GM12878 (cell line): ENCODE measurements around the gene GRK5. TPM values are rescaled to one million over a fixed set of nuclear protein-coding genes. Genes with fewer than 3 reads are reported as not detected.

Experiments
- BCL11A ChIP-seq: IDR thresholded peaks from 2 replicates; pipeline ENCODE4 v1.6.1; 2011; ENCODE audit warnings: low read depth, low read length
- CREB1 ChIP-seq: IDR thresholded peaks from 2 replicates; pipeline ENCODE4 v1.6.1; 2012; ENCODE audit warnings: low read depth, mild to moderate bottlenecking, inconsistent platforms
- EED ChIP-seq: sonication (generic); IDR thresholded peaks from 2 replicates; pipeline ENCODE4 v1.6.1; 2016; ENCODE audit warnings: antibody characterized with exemption, low read depth
- HCFC1 ChIP-seq: fragments of 150-350 bp; IDR thresholded peaks from 2 replicates; pipeline ENCODE4 v1.6.1; 2014; ENCODE audit warnings: low read length
- IRF4 ChIP-seq: IDR thresholded peaks from 2 replicates; pipeline ENCODE4 v1.6.1; 2011; ENCODE audit warnings: low read depth, low read length
- LARP7 ChIP-seq: fragments of 450-650 bp; IDR thresholded peaks from 2 replicates; pipeline ENCODE4 v1.6.1; 2017; ENCODE audit warnings: mild to moderate bottlenecking
- MEF2B ChIP-seq: fragments of 450-650 bp; IDR thresholded peaks from 2 replicates; pipeline ENCODE4 v1.6.1; 2018; ENCODE audit warnings: mild to moderate bottlenecking, moderate library complexity; ENCODE audit not compliant: partially characterized antibody, poor library complexity, severe bottlenecking
- MYC ChIP-seq: IDR thresholded peaks from 2 replicates; pipeline ENCODE4 v1.6.1; 2011; ENCODE audit warnings: mild to moderate bottlenecking, low read length, moderate library complexity, inconsistent platforms; ENCODE audit not compliant: insufficient read depth, insufficient replicate concordance, insufficient read length, severe bottlenecking
- NBN ChIP-seq: fragments of 450-650 bp; IDR thresholded peaks from 2 replicates; pipeline ENCODE4 v1.6.1; 2016
- RAD51 ChIP-seq: fragments of 450-650 bp; IDR thresholded peaks from 2 replicates; pipeline ENCODE4 v1.6.1; 2016; ENCODE audit warnings: moderate library complexity, mild to moderate bottlenecking, inconsistent platforms
- RBBP5 ChIP-seq: fragments of 200-600 bp; sonication (generic); conservative IDR thresholded peaks from 2 replicates; pipeline ENCODE4 v1.6.1; 2016
- RELA ChIP-seq: fragments of 450-650 bp; IDR thresholded peaks from 2 replicates; pipeline ENCODE4 v1.8.0; 2014; ENCODE audit warnings: borderline replicate concordance; ENCODE audit not compliant: partially characterized antibody
- SIN3A ChIP-seq: IDR thresholded peaks from 2 replicates; pipeline ENCODE4 v1.6.1; 2012; ENCODE audit warnings: low read depth, low read length, improper control_type of control experiment
- SMAD5 ChIP-seq: IDR thresholded peaks from 2 replicates; pipeline ENCODE4 v1.6.1; 2016; ENCODE audit warnings: antibody characterized with exemption, low read depth
- SP1 ChIP-seq: IDR thresholded peaks from one replicate; pipeline ENCODE4 v1.6.1; 2011; ENCODE audit warnings: low read depth, low read length
- TAF1 ChIP-seq: IDR thresholded peaks from 2 replicates; pipeline ENCODE4 v1.6.1; 2011; ENCODE audit warnings: mild to moderate bottlenecking, low read depth, low read length, borderline replicate concordance
- YBX1 ChIP-seq: fragments of 450-650 bp; IDR thresholded peaks from 2 replicates; pipeline ENCODE4 v1.6.1; 2016; ENCODE audit warnings: antibody characterized with exemption
- YY1 ChIP-seq: IDR thresholded peaks from 2 replicates; pipeline ENCODE4 v1.6.1; 2011; ENCODE audit warnings: low read depth, mild to moderate bottlenecking, low read length
- ZBED1 ChIP-seq: IDR thresholded peaks from 2 replicates; pipeline ENCODE4 v1.6.1; 2016; ENCODE audit warnings: borderline replicate concordance
- polyA plus RNA-seq, 11 experiments: library from polyadenylated mRNA; depleted of rRNA in 4 of 11; unstranded in 6 of 11; stranded (reverse) in 5 of 11; fragments of >200 nt; fragmentation: Nextera tagmentation in 4 of 11; fragmentation: Illumina TruSeq in 1 of 11; extraction: Ambion mirVana in 4 of 11; extraction: Trizol in 1 of 11; gene quantifications; 1 replicate in 1 of 11; 2 replicates in 10 of 11; pipeline versions ENCODE4 v1.2.1 to v1.2.3, GENCODE V29; 2011 to 2016; ENCODE audit warnings: inconsistent platforms in 2 of 11, missing spikeins in 2 of 11, low read depth in 1 of 11
- total RNA-seq, 4 experiments: library from RNA; depleted of rRNA in 3 of 4; stranded (reverse); fragments of >200 nt in 3 of 4; fragmentation: Illumina TruSeq in 1 of 4; extraction: Trizol in 1 of 4; gene quantifications; 2 replicates each; pipeline versions ENCODE4 v1.2.1 to v1.2.3, GENCODE V29; 2013 to 2021
- TF ChIP-seq, protein P1 (sequence below): IDR thresholded peaks from 2 replicates; pipeline ENCODE4 v1.6.1; 2011; ENCODE audit warnings: borderline replicate concordance, low read depth, mild to moderate bottlenecking, moderate library complexity, low read length; ENCODE audit not compliant: insufficient read depth, poor library complexity, severe bottlenecking
- TF ChIP-seq, protein P2 (sequence below): fragments of 450-650 bp; formaldehyde crosslinking; IDR thresholded peaks from 2 replicates; pipeline ENCODE4 v1.5.0; 2022; ENCODE audit warnings: mild to moderate bottlenecking, missing genetic modification characterization
- TF ChIP-seq, protein P3 (sequence below): fragments of 450-650 bp; IDR thresholded peaks from 2 replicates; pipeline ENCODE4 v1.6.1; 2017; ENCODE audit warnings: low read depth, mild to moderate bottlenecking, moderate library complexity

Gene GRK5
- total and polyA plus RNA-seq, 10 of the 15 experiments (the other 5 are each of a cell fraction or from before 2014, with no cell fraction given), result 0.11 to 22.1 (median 10.0) TPM

DNA sequence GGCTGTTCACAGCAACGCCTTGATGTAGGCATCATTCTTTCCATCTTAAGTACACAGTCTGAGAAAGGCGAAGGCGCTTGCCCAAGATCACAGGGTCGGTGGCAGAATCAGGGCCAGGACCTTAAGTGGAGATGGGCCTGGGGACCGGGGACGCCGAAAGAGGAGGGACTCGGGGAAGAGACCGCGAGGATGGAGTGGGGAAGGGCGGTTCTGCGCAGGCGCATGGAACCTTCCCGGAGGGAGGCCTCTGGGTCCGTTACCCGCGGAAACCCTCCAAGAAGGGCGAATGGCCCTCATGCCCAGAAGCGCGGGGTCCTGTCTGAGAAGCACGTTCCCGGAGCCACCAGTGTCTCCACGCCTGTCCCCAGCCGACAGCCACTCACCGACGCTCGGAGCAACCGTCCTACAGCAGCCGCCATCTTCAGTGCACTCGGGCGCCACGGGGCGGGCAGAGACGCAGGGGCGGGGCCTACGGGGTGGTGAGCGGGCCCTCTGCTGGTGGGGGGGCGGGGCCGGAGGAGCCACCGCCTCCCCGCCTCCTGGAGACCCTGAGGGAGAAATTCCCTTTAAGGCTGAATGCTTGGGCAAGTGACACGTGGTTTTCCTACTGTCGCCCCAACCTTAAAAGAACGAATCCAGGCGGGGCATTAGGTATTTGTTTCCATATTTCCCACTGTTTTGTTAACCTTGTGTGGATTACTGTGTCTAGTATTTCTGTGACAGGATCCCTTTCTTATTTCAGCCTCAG lies 28.8 kb upstream of the GRK5 start, which contains the start of gene PRDX3 (continued):
- TF ChIP-seq MYC, result peak; percentile 51
- TF ChIP-seq CREB1, result 0 out of 2 replicates have a peak, but pooled peaks have one; percentile 36
- TF ChIP-seq, protein P1, sequence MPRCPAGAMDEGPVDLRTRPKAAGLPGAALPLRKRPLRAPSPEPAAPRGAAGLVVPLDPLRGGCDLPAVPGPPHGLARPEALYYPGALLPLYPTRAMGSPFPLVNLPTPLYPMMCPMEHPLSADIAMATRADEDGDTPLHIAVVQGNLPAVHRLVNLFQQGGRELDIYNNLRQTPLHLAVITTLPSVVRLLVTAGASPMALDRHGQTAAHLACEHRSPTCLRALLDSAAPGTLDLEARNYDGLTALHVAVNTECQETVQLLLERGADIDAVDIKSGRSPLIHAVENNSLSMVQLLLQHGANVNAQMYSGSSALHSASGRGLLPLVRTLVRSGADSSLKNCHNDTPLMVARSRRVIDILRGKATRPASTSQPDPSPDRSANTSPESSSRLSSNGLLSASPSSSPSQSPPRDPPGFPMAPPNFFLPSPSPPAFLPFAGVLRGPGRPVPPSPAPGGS, result peak; percentile 36
- TF ChIP-seq LARP7, result peak; percentile 79
- TF ChIP-seq, protein P2, sequence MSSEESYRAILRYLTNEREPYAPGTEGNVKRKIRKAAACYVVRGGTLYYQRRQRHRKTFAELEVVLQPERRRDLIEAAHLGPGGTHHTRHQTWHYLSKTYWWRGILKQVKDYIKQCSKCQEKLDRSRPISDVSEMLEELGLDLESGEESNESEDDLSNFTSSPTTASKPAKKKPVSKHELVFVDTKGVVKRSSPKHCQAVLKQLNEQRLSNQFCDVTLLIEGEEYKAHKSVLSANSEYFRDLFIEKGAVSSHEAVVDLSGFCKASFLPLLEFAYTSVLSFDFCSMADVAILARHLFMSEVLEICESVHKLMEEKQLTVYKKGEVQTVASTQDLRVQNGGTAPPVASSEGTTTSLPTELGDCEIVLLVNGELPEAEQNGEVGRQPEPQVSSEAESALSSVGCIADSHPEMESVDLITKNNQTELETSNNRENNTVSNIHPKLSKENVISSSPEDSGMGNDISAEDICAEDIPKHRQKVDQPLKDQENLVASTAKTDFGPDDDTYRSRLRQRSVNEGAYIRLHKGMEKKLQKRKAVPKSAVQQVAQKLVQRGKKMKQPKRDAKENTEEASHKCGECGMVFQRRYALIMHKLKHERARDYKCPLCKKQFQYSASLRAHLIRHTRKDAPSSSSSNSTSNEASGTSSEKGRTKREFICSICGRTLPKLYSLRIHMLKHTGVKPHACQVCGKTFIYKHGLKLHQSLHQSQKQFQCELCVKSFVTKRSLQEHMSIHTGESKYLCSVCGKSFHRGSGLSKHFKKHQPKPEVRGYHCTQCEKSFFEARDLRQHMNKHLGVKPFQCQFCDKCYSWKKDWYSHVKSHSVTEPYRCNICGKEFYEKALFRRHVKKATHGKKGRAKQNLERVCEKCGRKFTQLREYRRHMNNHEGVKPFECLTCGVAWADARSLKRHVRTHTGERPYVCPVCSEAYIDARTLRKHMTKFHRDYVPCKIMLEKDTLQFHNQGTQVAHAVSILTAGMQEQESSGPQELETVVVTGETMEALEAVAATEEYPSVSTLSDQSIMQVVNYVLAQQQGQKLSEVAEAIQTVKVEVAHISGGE (CRISPR knock-in tag), result peak; percentile 80
- no peak for TF ChIP-seq BCL11A
- TF ChIP-seq ZBED1, result no peak; the same call in 1 of the 2 replicates
- TF ChIP-seq, protein P3, sequence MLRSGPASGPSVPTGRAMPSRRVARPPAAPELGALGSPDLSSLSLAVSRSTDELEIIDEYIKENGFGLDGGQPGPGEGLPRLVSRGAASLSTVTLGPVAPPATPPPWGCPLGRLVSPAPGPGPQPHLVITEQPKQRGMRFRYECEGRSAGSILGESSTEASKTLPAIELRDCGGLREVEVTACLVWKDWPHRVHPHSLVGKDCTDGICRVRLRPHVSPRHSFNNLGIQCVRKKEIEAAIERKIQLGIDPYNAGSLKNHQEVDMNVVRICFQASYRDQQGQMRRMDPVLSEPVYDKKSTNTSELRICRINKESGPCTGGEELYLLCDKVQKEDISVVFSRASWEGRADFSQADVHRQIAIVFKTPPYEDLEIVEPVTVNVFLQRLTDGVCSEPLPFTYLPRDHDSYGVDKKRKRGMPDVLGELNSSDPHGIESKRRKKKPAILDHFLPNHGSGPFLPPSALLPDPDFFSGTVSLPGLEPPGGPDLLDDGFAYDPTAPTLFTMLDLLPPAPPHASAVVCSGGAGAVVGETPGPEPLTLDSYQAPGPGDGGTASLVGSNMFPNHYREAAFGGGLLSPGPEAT, result 0 out of 2 replicates have a peak, but pooled peaks have one; percentile 10
- peak; percentile 97 for TF ChIP-seq TAF1
- TF ChIP-seq RAD51, result peak; percentile 66
- TF ChIP-seq NBN, result peak; percentile 78
- TF ChIP-seq YY1, result peak; percentile 98
- TF ChIP-seq RELA, result peak; percentile 65
- TF ChIP-seq SIN3A, result 0 out of 2 replicates have a peak, but pooled peaks have one; percentile 67
- no peak for TF ChIP-seq YBX1
- peak; percentile 37; the same call in 1 of the 2 replicates for TF ChIP-seq HCFC1
- no peak for TF ChIP-seq IRF4
- no peak for TF ChIP-seq MEF2B
- TF ChIP-seq RBBP5, result peak; percentile 82; the same call in 1 of the 2 replicates
- no peak for TF ChIP-seq SP1
- TF ChIP-seq EED, result peak; percentile 13; the same call in 1 of the 2 replicates
- peak; percentile 92 for TF ChIP-seq SMAD5
